Activated CD4-positive, alpha-beta T cell treated with anti-CD3 and anti-CD28 coated beads for 4 hours (primary cell): Measurements from ENCODE around the gene DLGAP3.
"Not testable (repeated sequence)": the region's sequence is repeated elsewhere in the genome, so short reads cannot be mapped to it uniquely, and the experiment has no call there.

Source experiments
- DNase-seq, 2 donors: peaks; one replicate each; pipeline ENCODE4 v3.0.0-alpha.2; 2020

DLGAP3 gene

GRCh38 chr1:34833711-34834110, 95.7 kb downstream of the DLGAP3 start:
- no peak for DNase-seq

- no peak for DNase-seq
Observed at GRCh38 chr1:34831721-34832246, 97.7 kb downstream of the DLGAP3 start.

GRCh38 chr1:34829250-34829649, 100.2 kb downstream of the DLGAP3 start:
- DNase-seq, result no peak

- no peak for DNase-seq
Observed at GRCh38 chr1:34828611-34829010, 100.8 kb downstream of the DLGAP3 start.

- DNase-seq, result no peak
Observed at GRCh38 chr1:34827341-34827941, 102.0 kb downstream of the DLGAP3 start.

- DNase-seq, result no peak
Observed at GRCh38 chr1:34825455-34826091, 103.9 kb downstream of the DLGAP3 start.

GRCh38 chr1:34824817-34825454, 104.5 kb downstream of the DLGAP3 start:
- no peak for DNase-seq

GRCh38 chr1:34822202-34822601, 107.2 kb downstream of the DLGAP3 start:
- DNase-seq, result no peak

- DNase-seq, result not testable (repeated sequence)
Observed at GRCh38 chr1:34818862-34819261, 110.6 kb downstream of the DLGAP3 start.

- DNase-seq, result no peak
Observed at GRCh38 chr1:34816778-34817177, 112.7 kb downstream of the DLGAP3 start.

GRCh38 chr1:34816332-34816731, 113.1 kb downstream of the DLGAP3 start:
- DNase-seq, result no peak
